Neuronal stem cell (in vitro differentiated cells): ENCODE data around the gene AAGAB.

ENCODE experiments used
- DNase-seq: peaks from one replicate; pipeline ENCODE4 v3.0.0-alpha.2; 2013; ENCODE audit warnings: low spot score
- H2AFZ ChIP-seq: one replicate; pipeline ENCODE4 v1.6.1; 2013; ENCODE audit warnings: mild to moderate bottlenecking, low read length, inconsistent platforms
- H2AK5ac ChIP-seq: 2 replicates; pipeline ENCODE4 v1.6.1; 2013; ENCODE audit warnings: low read depth, mild to moderate bottlenecking, inconsistent platforms, low read length, moderate library complexity, mixed read lengths
- H2BK120ac ChIP-seq: 2 replicates; pipeline ENCODE4 v1.6.1; 2013; ENCODE audit warnings: low read depth, mild to moderate bottlenecking, inconsistent platforms, low read length, moderate library complexity, mixed read lengths
- H2BK12ac ChIP-seq: one replicate; pipeline ENCODE4 v1.6.1; 2013; ENCODE audit warnings: low read length, inconsistent platforms
- H2BK15ac ChIP-seq: 2 replicates; pipeline ENCODE4 v1.6.1; 2013; ENCODE audit warnings: mild to moderate bottlenecking, low read length, inconsistent platforms, mixed read lengths
- H2BK5ac ChIP-seq: one replicate; pipeline ENCODE4 v1.6.1; 2013; ENCODE audit warnings: inconsistent platforms, mild to moderate bottlenecking, low read length, moderate library complexity
- H3K14ac ChIP-seq: one replicate; pipeline ENCODE4 v1.6.1; 2013; ENCODE audit warnings: low read length, inconsistent platforms
- H3K18ac ChIP-seq: 2 replicates; pipeline ENCODE4 v1.6.1; 2013; ENCODE audit warnings: low read length, inconsistent platforms
- H3K23ac ChIP-seq: 2 replicates; pipeline ENCODE4 v1.6.1; 2013; ENCODE audit warnings: low read depth, mild to moderate bottlenecking, mixed read lengths, low read length, inconsistent platforms; ENCODE audit not compliant: poor library complexity
- H3K27ac ChIP-seq: replicated peaks from 3 replicates; pipeline ENCODE4 v1.5.1; 2013; ENCODE audit warnings: low read length, inconsistent platforms
- H3K27me3 ChIP-seq, 3 experiments: 2 replicates each; pipeline ENCODE4 v1.6.1; 2013; ENCODE audit warnings: low read length in 3 of 3, mild to moderate bottlenecking in 2 of 3, inconsistent platforms in 1 of 3, low read depth in 1 of 3, mixed read lengths in 1 of 3, moderate library complexity in 1 of 3; ENCODE audit not compliant: control insufficient read depth in 3 of 3, insufficient read depth in 3 of 3
- H3K36me3 ChIP-seq, 2 donors: replicated peaks in 1 of 2; 2 replicates each; pipeline ENCODE4 v1.6.1; 2013; ENCODE audit warnings: low read length in 2 of 2; ENCODE audit not compliant: control insufficient read depth in 2 of 2, insufficient read depth in 2 of 2
- H3K4ac ChIP-seq: 2 replicates; pipeline ENCODE4 v1.6.1; 2013; ENCODE audit warnings: inconsistent platforms, mild to moderate bottlenecking, low read length, moderate library complexity
- H3K4me1 ChIP-seq, 2 donors: 1 replicate in 1 of 2; 2 replicates in 1 of 2; pipeline ENCODE4 v1.6.1; 2013; ENCODE audit warnings: low read length in 2 of 2, low read depth in 1 of 2; ENCODE audit not compliant: control insufficient read depth in 2 of 2, insufficient read depth in 1 of 2
- H3K4me2 ChIP-seq: one replicate; pipeline ENCODE4 v1.6.1; 2013; ENCODE audit warnings: mild to moderate bottlenecking, low read length, inconsistent platforms; ENCODE audit not compliant: insufficient read depth, poor library complexity, severe bottlenecking
- H3K4me3 ChIP-seq, 2 donors: 2 replicates each; pipeline ENCODE4 v1.5.1; 2013; ENCODE audit warnings: low read length in 2 of 2, mild to moderate bottlenecking in 2 of 2, inconsistent platforms in 1 of 2, moderate library complexity in 1 of 2
- H3K79me1 ChIP-seq: one replicate; pipeline ENCODE4 v1.6.1; 2013; ENCODE audit warnings: low read depth, mild to moderate bottlenecking, inconsistent platforms, low read length, moderate library complexity
- H3K9ac ChIP-seq: one replicate; pipeline ENCODE4 v1.6.1; 2013; ENCODE audit warnings: mild to moderate bottlenecking, low read depth, low read length, inconsistent platforms; ENCODE audit not compliant: poor library complexity
- H3K9me3 ChIP-seq, 2 donors: replicated peaks in 1 of 2; 2 replicates each; pipeline versions ENCODE3 to v1.6.1; 2013; ENCODE audit warnings: low read length in 2 of 2, mild to moderate bottlenecking in 2 of 2, inconsistent platforms in 1 of 2, low read depth in 1 of 2, mixed read lengths in 1 of 2, moderate library complexity in 1 of 2; ENCODE audit not compliant: control insufficient read depth in 2 of 2, insufficient read depth in 1 of 2
- H4K8ac ChIP-seq: one replicate; pipeline ENCODE4 v1.6.1; 2013; ENCODE audit warnings: low read depth, mild to moderate bottlenecking, inconsistent platforms, low read length, moderate library complexity
- H4K91ac ChIP-seq: one replicate; pipeline ENCODE4 v1.6.1; 2013; ENCODE audit warnings: low read length, low read depth, mild to moderate bottlenecking, inconsistent platforms; ENCODE audit not compliant: poor library complexity
- WGBS, 2 donors: extraction: QIAGEN DNeasy Blood & Tissue Kit; methylation state at CpG; one replicate each; pipeline ENCODE4 v1.1.7; 2013; ENCODE audit warnings: missing lambda C conversion rate in 2 of 2, mixed read lengths in 1 of 2; ENCODE audit not compliant: insufficient read length in 2 of 2, insufficient replicate concordance in 1 of 2; ENCODE audit errors: extremely low coverage in 2 of 2; 5-methylcytosine and 5-hydroxymethylcytosine counted together

AAGAB gene

GRCh38 chr15:67241132-67241855, 13.2 kb downstream of the AAGAB start:
- no peak overlapping the region for H2BK15ac ChIP-seq
- DNase-seq = no peak
- no peak overlapping the region for H2BK120ac ChIP-seq
- H2BK5ac ChIP-seq = no peak overlapping the region
- no peak overlapping the region for H2AK5ac ChIP-seq
- H3K9ac ChIP-seq = no peak overlapping the region
- H4K8ac ChIP-seq = no peak overlapping the region
- H2AFZ ChIP-seq = no peak overlapping the region
- WGBS, 2 donors = no CpG with 5 or more reads among the region's 4 CpGs
- H3K9me3 ChIP-seq = peaks cover 0 to 5% of the 10 kb centered on the region in 2 donors
- H3K4ac ChIP-seq = no peak overlapping the region
- no peak overlapping the region for H2BK12ac ChIP-seq
- no peak overlapping the region for H3K23ac ChIP-seq
- H3K14ac ChIP-seq = no peak overlapping the region
- no peak overlapping the region for H4K91ac ChIP-seq
- H3K27me3 ChIP-seq = no peaks in the 10 kb centered on the region
- H3K79me1 ChIP-seq = no peaks in the 10 kb centered on the region
- no peaks in the 10 kb centered on the region for H3K4me1 ChIP-seq
- H3K4me2 ChIP-seq = no peak overlapping the region
- no peak overlapping the region for H3K18ac ChIP-seq
- no peak overlapping the region for H3K27ac ChIP-seq
- H3K36me3 ChIP-seq = peaks cover 0 to 9% of the 10 kb centered on the region in 2 donors
- no peak overlapping the region for H3K4me3 ChIP-seq

GRCh38 chr15:67240235-67241131, 14.0 kb downstream of the AAGAB start:
- no peak overlapping the region for H2BK12ac ChIP-seq
- H3K4ac ChIP-seq = no peak overlapping the region
- no peak overlapping the region for H4K8ac ChIP-seq
- no CpG with 5 or more reads among the region's 3 CpGs for WGBS, 2 donors
- H4K91ac ChIP-seq = no peak overlapping the region
- H3K18ac ChIP-seq = no peak overlapping the region
- DNase-seq = no peak
- peaks cover 0 to 5% of the 10 kb centered on the region in 2 donors for H3K9me3 ChIP-seq
- H2BK5ac ChIP-seq = no peak overlapping the region
- H3K4me2 ChIP-seq = no peak overlapping the region
- no peaks in the 10 kb centered on the region for H3K79me1 ChIP-seq
- H3K27me3 ChIP-seq = no peaks in the 10 kb centered on the region
- H2AK5ac ChIP-seq = no peak overlapping the region
- H2BK120ac ChIP-seq = no peak overlapping the region
- H3K36me3 ChIP-seq = peaks cover 0 to 9% of the 10 kb centered on the region in 2 donors
- no peak overlapping the region for H3K14ac ChIP-seq
- H3K23ac ChIP-seq = no peak overlapping the region
- H3K4me1 ChIP-seq = no peaks in the 10 kb centered on the region
- H2BK15ac ChIP-seq = no peak overlapping the region
- no peak overlapping the region for H3K4me3 ChIP-seq
- no peak overlapping the region for H2AFZ ChIP-seq
- no peak overlapping the region for H3K27ac ChIP-seq
- no peak overlapping the region for H3K9ac ChIP-seq

DNA sequence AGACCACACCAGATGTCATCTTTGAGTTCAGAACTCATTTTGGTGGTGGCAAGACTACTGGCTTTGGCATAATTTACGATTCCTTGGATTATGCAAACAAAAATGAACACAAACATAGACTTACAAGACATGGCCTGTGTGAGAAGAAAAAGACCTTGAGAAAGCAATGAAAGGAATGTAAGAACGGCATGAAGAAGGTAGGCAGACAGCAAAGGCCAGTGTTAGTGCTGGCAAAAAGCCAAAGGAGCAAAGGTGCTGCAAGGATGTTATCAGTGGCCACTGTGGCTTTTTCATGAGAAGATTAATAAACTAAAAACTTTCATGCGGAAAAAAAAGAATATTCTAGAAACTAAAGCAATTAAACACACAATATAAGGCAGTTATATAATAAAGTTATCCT, 21.9 kb downstream of the AAGAB start:
- Histone ChIP-seq H3K9ac (no peak overlapping the region), H2BK12ac (no peak overlapping the region), H3K4me3 (no peak overlapping the region), H3K36me3 (peaks cover 20 to 75% of the 10 kb centered on the region in 2 donors), H2AK5ac (no peak overlapping the region), H2BK120ac (no peak overlapping the region), H3K27me3 (no peaks in the 10 kb centered on the region), H3K79me1 (no peaks in the 10 kb centered on the region), H4K8ac (no peak overlapping the region), H3K27ac (no peak overlapping the region), H2BK15ac (no peak overlapping the region), H3K23ac (no peak overlapping the region), H3K18ac (no peak overlapping the region), H4K91ac (no peak overlapping the region), H2BK5ac (no peak overlapping the region), H3K4me2 (no peak overlapping the region), H3K9me3 (no peaks in the 10 kb centered on the region), H3K4me1 (no peaks in the 10 kb centered on the region), H3K14ac (no peak overlapping the region), H3K4ac (no peak overlapping the region), H2AFZ (no peak overlapping the region)
- WGBS, 2 donors = no CpG with 5 or more reads among the region's 3 CpGs
- no peak for DNase-seq

- no peak overlapping the region for H3K4me2 ChIP-seq
- H3K14ac ChIP-seq = no peak overlapping the region
- no peak overlapping the region for H2AFZ ChIP-seq
- H2BK12ac ChIP-seq = no peak overlapping the region
- H3K4ac ChIP-seq = no peak overlapping the region
- H3K9ac ChIP-seq = no peak overlapping the region
- no peak overlapping the region for H3K27ac ChIP-seq
- no CpG with 5 or more reads among the region's 2 CpGs for WGBS, 2 donors
- no peaks in the 10 kb centered on the region for H3K9me3 ChIP-seq
- no peak overlapping the region for H2BK15ac ChIP-seq
- no peak overlapping the region for H4K8ac ChIP-seq
- no peak overlapping the region for H3K4me3 ChIP-seq
- H3K36me3 ChIP-seq = peaks cover 20 to 66% of the 10 kb centered on the region in 2 donors
- H2BK5ac ChIP-seq = no peak overlapping the region
- H3K18ac ChIP-seq = no peak overlapping the region
- H3K23ac ChIP-seq = no peak overlapping the region
- no peak overlapping the region for H4K91ac ChIP-seq
- no peaks in the 10 kb centered on the region for H3K4me1 ChIP-seq
- no peaks in the 10 kb centered on the region for H3K79me1 ChIP-seq
- DNase-seq = no peak
- H3K27me3 ChIP-seq = no peaks in the 10 kb centered on the region
- H2AK5ac ChIP-seq = no peak overlapping the region
- no peak overlapping the region for H2BK120ac ChIP-seq
Observed at GRCh38 chr15:67230504-67230903, 24.0 kb downstream of the AAGAB start.
